Left ventricle myocardium inferior (tissue), 1 donor: Measurements from ENCODE around the gene CDK12. TPM values are rescaled to one million over a fixed set of nuclear protein-coding genes. Genes with fewer than 3 reads are reported as not detected.

Source experiments
- DNase-seq: peaks from one replicate; pipeline ENCODE4 v3.0.0-alpha.2; 2020
- H3K27ac ChIP-seq: fragments of 200-600 bp; replicated peaks from 2 replicates; pipeline ENCODE4 v1.8.0; 2021
- H3K27me3 ChIP-seq: fragments of 200-600 bp; 2 replicates; pipeline ENCODE4 v1.8.0; 2021; ENCODE audit warnings: low read depth
- H3K36me3 ChIP-seq: fragments of 200-600 bp; 2 replicates; pipeline ENCODE4 v1.8.0; 2021
- H3K4me1 ChIP-seq: fragments of 200-600 bp; 2 replicates; pipeline ENCODE4 v1.8.0; 2021
- H3K4me3 ChIP-seq: fragments of 200-600 bp; 2 replicates; pipeline ENCODE4 v1.8.0; 2021; ENCODE audit warnings: mild to moderate bottlenecking, moderate library complexity
- H3K9me3 ChIP-seq: fragments of 200-600 bp; replicated peaks from 2 replicates; pipeline ENCODE4 v1.8.0; 2021
- CTCF ChIP-seq: fragments of 200-600 bp; IDR thresholded peaks from 2 replicates; pipeline ENCODE4 v1.8.0; 2021; ENCODE audit warnings: antibody characterized with exemption, mild to moderate bottlenecking, borderline replicate concordance
- intact Hi-C: fragments of 100-400 bp; cut with micrococcal nuclease; formaldehyde crosslinking; loops from one replicate; pipeline ENCODE4 v1.11.0; 2022
- total RNA-seq: library from RNA; stranded (reverse); fragmentation: NEBNext Ultra II Directional; extraction: Animal tissue kit (Norgen Biotek cat#: 25700); gene quantifications from one replicate; pipeline ENCODE4 v1.2.1, GENCODE V29; 2021
- donor health status: DM: no; HTN: yes; CAD: no; lungs with severe emphysema.

The CDK12 gene
- total RNA-seq, 1 donor from 2014 or later, result 19.7 TPM

GRCh38 chr17:39581759-39582085 is 120.4 kb downstream of the CDK12 start:
- H3K9me3 ChIP-seq, result no peaks in the 10 kb centered on the region
- no peak overlapping the region for H3K27ac ChIP-seq
- intact Hi-C loops, result no loop called here
- no peaks in the 10 kb centered on the region for H3K36me3 ChIP-seq
- no peak for DNase-seq
- H3K4me1 ChIP-seq, result peaks cover 16% of the 10 kb centered on the region
- no peak overlapping the region for H3K4me3 ChIP-seq
- H3K27me3 ChIP-seq, result peaks cover 23% of the 10 kb centered on the region
- TF ChIP-seq CTCF, result no peak

- Histone ChIP-seq H3K4me1 (peaks cover 16% of the 10 kb centered on the region), H3K27me3 (peaks cover 29% of the 10 kb centered on the region), H3K27ac (no peak overlapping the region), H3K36me3 (no peaks in the 10 kb centered on the region), H3K9me3 (no peaks in the 10 kb centered on the region), H3K4me3 (no peak overlapping the region)
- DNase-seq, result no peak
- TF ChIP-seq CTCF, result no peak
- intact Hi-C loops, result no loop called here
Measured at GRCh38 chr17:39582658-39583057, 121.4 kb downstream of the CDK12 start.

Other genes starting within 250 kb of the CDK12 start
- 0.36 TPM for gene STAC2, start 235.5 kb upstream of the CDK12 start, total RNA-seq
- gene FBXL20, start 59.9 kb upstream of the CDK12 start, total RNA-seq, result 14.2 TPM
- gene MED1, start 10.2 kb upstream of the CDK12 start, total RNA-seq, result 21.8 TPM
- gene NEUROD2, start 146.4 kb downstream of the CDK12 start, total RNA-seq, result not detected
- gene PPP1R1B, start 165.5 kb downstream of the CDK12 start, total RNA-seq, result 0.36 TPM
- gene STARD3, start 175.7 kb downstream of the CDK12 start, total RNA-seq, result 15.7 TPM
- gene TCAP, start 203.9 kb downstream of the CDK12 start, total RNA-seq, result 5,825 TPM
- gene PNMT, start 207.0 kb downstream of the CDK12 start, total RNA-seq, result 7.6 TPM
- 10.7 TPM for gene PGAP3, start 226.6 kb downstream of the CDK12 start, total RNA-seq
- gene ERBB2, start 238.6 kb downstream of the CDK12 start, total RNA-seq, result 61.0 TPM